Large intestine (tissue), 3 donors: ENCODE measurements around the gene SYT6. TPM values are rescaled to one million over a fixed set of nuclear protein-coding genes. Genes with fewer than 3 reads are reported as not detected.

ENCODE experiments used
- DNase-seq, 2 donors: peaks; one replicate each; pipeline versions ENCODE4 v3.0.0 to v3.0.0-alpha.2; 2013
- H3K27ac ChIP-seq: one replicate; pipeline ENCODE4 v1.5.1; 2013; ENCODE audit warnings: low read length
- H3K27me3 ChIP-seq: 2 replicates; pipeline ENCODE4 v1.6.1; 2013; ENCODE audit warnings: low read length; ENCODE audit not compliant: control insufficient read depth, insufficient read depth
- H3K36me3 ChIP-seq: 2 replicates; pipeline ENCODE4 v1.6.1; 2013; ENCODE audit warnings: low read length; ENCODE audit not compliant: control insufficient read depth, insufficient read depth
- H3K4me1 ChIP-seq: one replicate; pipeline ENCODE4 v1.6.1; 2013; ENCODE audit warnings: low read length; ENCODE audit not compliant: control insufficient read depth, insufficient read depth
- H3K4me3 ChIP-seq: one replicate; pipeline ENCODE4 v1.5.1; 2013; ENCODE audit warnings: low read length
- H3K9me3 ChIP-seq: one replicate; pipeline ENCODE4 v1.6.1; 2013; ENCODE audit warnings: mild to moderate bottlenecking, low read depth, low read length, moderate library complexity; ENCODE audit not compliant: control insufficient read depth
- WGBS: methylation state at CpG from one replicate; pipeline ENCODE4 v1.1.5; 2013; ENCODE audit warnings: low lambda C conversion rate; ENCODE audit not compliant: insufficient coverage; 5-methylcytosine and 5-hydroxymethylcytosine counted together
- polyA plus RNA-seq: library from polyadenylated mRNA; unstranded; fragments of 120-200 nt; gene quantifications from one replicate; pipeline ENCODE4 v1.2.1, GENCODE V29; 2013

SYT6 gene
- polyA plus RNA-seq, 1 donor, result 0.76 TPM

GRCh38 chr1:114043548-114043947, 110.1 kb downstream of the SYT6 start:
- peaks cover 14% of the 10 kb centered on the region for H3K4me1 ChIP-seq
- H3K27ac ChIP-seq, result no peak overlapping the region
- H3K27me3 ChIP-seq, result no peaks in the 10 kb centered on the region

GRCh38 chr1:114043054-114043453, 110.6 kb downstream of the SYT6 start:
- Histone ChIP-seq H3K36me3 (no peaks in the 10 kb centered on the region), H3K9me3 (no peaks in the 10 kb centered on the region), H3K4me3 (no peak overlapping the region), H3K27ac (no peak overlapping the region), H3K27me3 (no peaks in the 10 kb centered on the region), H3K4me1 (peaks cover 14% of the 10 kb centered on the region)
- DNase-seq, result peak in 1 of 2 donors; percentile 39
- 14% methylated on average over 1 of the region's 4 CpGs for WGBS

More at GRCh38 chr1:114043548-114043947, 110.1 kb downstream of the SYT6 start:
- Histone ChIP-seq H3K9me3 (no peaks in the 10 kb centered on the region), H3K36me3 (no peaks in the 10 kb centered on the region), H3K4me3 (no peak overlapping the region)
- 40% methylated on average over 1 of the region's 5 CpGs for WGBS
- DNase-seq, result no peak

GRCh38 chr1:114040273-114041015, 113.2 kb downstream of the SYT6 start:
- no peaks in the 10 kb centered on the region for H3K36me3 ChIP-seq
- H3K9me3 ChIP-seq, result no peaks in the 10 kb centered on the region
- H3K4me1 ChIP-seq, result peaks cover 14% of the 10 kb centered on the region
- no CpG with 5 or more reads among the region's 4 CpGs for WGBS
- DNase-seq, result peak; percentile 60 to 84
- H3K27me3 ChIP-seq, result no peaks in the 10 kb centered on the region
- peak overlapping the region; percentile 79 for H3K27ac ChIP-seq
- H3K4me3 ChIP-seq, result no peak overlapping the region

Other genes starting within 250 kb of the SYT6 start
- gene AP4B1, start 249.1 kb downstream of the SYT6 start, polyA plus RNA-seq, result 39.6 TPM
- 6.5 TPM for gene DCLRE1B, start 248.5 kb downstream of the SYT6 start, polyA plus RNA-seq
- 31.5 TPM for gene HIPK1, start 224.5 kb downstream of the SYT6 start, polyA plus RNA-seq
- gene OLFML3, start 174.4 kb downstream of the SYT6 start, polyA plus RNA-seq, result 54.9 TPM